Measurements from ENCODE around the gene EFCAB8.

The EFCAB8 gene

DNA sequence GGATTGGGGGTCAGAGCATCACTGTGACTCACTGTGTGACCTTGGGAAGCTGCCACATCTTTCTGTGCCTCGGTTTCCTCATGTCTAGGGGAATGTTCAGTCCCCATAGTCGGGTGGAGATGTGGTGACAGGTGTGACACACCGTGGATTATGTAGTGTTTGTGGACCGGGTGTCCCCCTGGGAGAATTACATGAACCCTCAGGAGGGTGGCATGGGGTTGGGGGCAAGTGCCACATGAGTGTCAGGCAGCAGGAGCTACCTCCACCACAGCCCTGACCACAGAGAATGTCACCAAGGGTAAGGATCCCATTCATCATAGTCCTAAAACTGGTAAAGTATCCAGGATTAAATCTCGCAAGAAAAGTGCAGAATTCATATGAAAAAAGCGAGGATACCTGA, 122.3 kb downstream of the EFCAB8 start:
- TF ChIP-seq, protein P1, sequence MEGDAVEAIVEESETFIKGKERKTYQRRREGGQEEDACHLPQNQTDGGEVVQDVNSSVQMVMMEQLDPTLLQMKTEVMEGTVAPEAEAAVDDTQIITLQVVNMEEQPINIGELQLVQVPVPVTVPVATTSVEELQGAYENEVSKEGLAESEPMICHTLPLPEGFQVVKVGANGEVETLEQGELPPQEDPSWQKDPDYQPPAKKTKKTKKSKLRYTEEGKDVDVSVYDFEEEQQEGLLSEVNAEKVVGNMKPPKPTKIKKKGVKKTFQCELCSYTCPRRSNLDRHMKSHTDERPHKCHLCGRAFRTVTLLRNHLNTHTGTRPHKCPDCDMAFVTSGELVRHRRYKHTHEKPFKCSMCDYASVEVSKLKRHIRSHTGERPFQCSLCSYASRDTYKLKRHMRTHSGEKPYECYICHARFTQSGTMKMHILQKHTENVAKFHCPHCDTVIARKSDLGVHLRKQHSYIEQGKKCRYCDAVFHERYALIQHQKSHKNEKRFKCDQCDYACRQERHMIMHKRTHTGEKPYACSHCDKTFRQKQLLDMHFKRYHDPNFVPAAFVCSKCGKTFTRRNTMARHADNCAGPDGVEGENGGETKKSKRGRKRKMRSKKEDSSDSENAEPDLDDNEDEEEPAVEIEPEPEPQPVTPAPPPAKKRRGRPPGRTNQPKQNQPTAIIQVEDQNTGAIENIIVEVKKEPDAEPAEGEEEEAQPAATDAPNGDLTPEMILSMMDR (conservative IDR thresholded peaks at IDR 0.05; ENCODE audit: control insufficient read depth, insufficient read depth, low read depth, low read length) = no peak
- no peak for DNase-seq (ENCODE audit: low read depth)
- no peak overlapping the region for H3K4me3 ChIP-seq (ENCODE audit: control insufficient read depth, low read depth, low read length)

- no peak for DNase-seq (ENCODE audit: low read depth)
- no peak overlapping the region for H3K4me3 ChIP-seq (ENCODE audit: control insufficient read depth, low read depth, low read length)
- TF ChIP-seq, protein P1 (conservative IDR thresholded peaks at IDR 0.05; ENCODE audit: control insufficient read depth, insufficient read depth, low read depth, low read length) = no peak
Observed at GRCh38 chr20:32982617-32983458, 124.1 kb downstream of the EFCAB8 start.

DNA sequence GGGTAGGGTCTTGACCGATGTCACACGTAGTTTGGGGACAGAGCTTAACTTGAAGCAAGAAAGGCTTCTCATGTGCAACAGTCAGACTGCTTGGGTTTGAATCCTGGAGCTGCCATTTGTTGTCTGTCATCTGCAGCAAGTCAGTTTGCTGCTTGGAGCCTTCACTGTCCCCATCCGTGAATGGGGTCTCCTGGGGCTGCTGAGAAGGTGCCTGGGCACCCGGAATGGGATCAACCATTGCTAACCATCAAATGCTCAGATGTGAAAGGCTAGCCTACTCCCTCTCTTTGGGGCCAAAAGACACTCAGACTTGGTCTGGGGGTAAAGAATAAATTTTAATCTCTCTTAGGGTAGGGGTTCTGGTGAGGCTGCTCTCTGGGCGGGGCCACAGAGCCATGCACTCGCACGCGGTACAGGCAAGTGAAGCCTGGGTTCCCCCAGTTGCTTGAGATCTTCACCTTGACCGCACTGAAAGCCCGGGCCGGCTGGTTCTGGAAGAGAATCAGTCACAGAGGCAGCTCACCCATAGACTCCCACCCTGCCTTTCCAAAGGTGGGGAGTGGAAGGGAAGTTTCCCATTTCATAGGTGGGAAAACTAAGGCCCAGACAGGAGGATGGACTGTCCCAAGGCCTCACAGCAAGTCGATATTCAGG, 124.9 kb downstream of the EFCAB8 start:
- H3K4me3 ChIP-seq (ENCODE audit: control insufficient read depth, low read depth, low read length) = no peak overlapping the region
- DNase-seq (ENCODE audit: low read depth) = no peak
- TF ChIP-seq, protein P1 (conservative IDR thresholded peaks at IDR 0.05; ENCODE audit: control insufficient read depth, insufficient read depth, low read depth, low read length) = no peak

DNA sequence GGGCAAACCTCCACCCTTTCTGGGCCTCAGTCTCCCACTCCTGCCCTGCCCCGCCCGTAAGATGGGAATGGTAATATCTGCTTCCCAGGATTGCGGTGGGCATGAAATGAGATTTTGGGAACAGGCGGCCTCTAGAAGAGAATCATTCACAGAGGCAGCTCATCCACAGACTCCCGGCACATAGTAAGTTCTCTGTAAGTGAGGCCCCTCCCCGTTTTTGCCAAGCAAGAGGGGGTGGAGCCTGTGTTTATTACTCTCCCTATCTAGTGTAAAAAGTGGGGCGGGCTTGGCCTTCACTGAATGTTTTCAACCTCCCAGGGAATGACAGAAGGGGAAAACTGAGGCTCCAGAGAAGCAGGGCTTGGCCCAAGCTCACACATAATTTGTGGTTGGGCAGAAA, 125.5 kb downstream of the EFCAB8 start:
- DNase-seq (ENCODE audit: low read depth) = no peak
- H3K4me3 ChIP-seq (ENCODE audit: control insufficient read depth, low read depth, low read length) = no peak overlapping the region
- TF ChIP-seq, protein P1 (conservative IDR thresholded peaks at IDR 0.05; ENCODE audit: control insufficient read depth, insufficient read depth, low read depth, low read length) = no peak

DNA sequence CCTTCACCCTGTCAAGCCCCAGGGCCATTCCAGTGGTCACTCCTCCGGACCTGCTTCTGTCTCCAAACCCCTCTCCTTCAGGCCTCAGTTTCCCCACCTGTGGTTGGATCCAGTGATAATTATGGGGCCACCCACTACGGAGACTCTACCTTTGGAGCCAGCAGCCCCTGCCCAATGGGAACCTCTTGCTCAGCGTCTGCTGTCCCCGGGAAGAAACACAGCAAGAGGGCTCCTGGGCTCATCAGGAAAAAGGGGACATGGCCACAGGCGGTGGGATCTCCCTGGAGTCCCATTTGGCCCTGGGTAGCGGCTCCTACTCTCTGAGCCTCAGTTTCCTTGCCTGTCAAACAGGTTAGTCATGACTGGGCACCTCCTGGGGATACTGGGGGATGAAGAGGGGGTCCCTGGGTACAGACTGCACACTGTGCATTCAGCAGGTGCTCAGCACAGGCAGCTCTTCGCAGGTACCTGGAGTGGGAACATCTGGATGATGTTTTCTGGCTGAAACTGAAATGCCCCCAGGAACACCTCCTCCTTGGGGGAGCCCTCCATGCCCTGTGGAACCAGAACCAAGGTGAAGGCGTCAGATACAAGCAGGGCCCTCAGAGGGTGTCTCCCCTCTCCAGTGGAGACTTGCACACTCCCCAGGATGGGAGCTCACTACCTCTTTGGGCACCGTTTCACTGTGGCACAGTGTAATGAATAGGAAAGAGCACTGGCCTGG, 126.1 kb downstream of the EFCAB8 start:
- no peak overlapping the region for H3K4me3 ChIP-seq (ENCODE audit: control insufficient read depth, low read depth, low read length)
- TF ChIP-seq, protein P1 (conservative IDR thresholded peaks at IDR 0.05; ENCODE audit: control insufficient read depth, insufficient read depth, low read depth, low read length) = no peak

DNA sequence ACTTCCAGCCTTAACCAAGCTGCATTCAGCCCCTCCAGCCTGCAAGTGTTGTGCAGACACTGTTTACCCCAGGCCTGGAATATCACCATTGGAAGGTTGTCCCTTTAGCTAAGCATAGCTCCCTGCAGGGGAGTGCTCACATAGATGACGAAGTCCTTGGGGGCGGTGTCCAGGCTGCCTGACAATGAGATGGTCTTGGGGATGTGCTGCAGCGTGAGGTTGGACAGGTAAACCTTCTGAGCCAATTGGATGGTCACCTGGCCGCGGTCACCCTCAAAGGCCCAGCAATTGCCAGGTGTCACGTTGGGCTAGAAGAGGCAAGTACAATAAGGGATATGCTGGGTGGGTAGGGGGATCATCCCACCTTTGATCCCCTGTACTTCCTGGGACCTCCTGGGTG, 126.9 kb downstream of the EFCAB8 start:
- no peak for DNase-seq (ENCODE audit: low read depth)
- TF ChIP-seq, protein P1 (conservative IDR thresholded peaks at IDR 0.05; ENCODE audit: control insufficient read depth, insufficient read depth, low read depth, low read length) = no peak

More for the DNA sequence above, 126.1 kb downstream of the EFCAB8 start:
- DNase-seq (ENCODE audit: low read depth) = no peak

More for the DNA sequence above, 126.9 kb downstream of the EFCAB8 start:
- H3K4me3 ChIP-seq (ENCODE audit: control insufficient read depth, low read depth, low read length) = no peak overlapping the region

Measured in fibroblast of mammary gland (primary cell).